Thyroid gland (tissue), 4 donors: ENCODE results near the gene PRXL2A. TPM values are rescaled to one million over a fixed set of nuclear protein-coding genes. Genes with fewer than 3 reads are reported as not detected.
A peak's percentile ranks its signal among the peaks of the same experiment; 100 is the strongest.
"Not testable (repeated sequence)": the region's sequence is repeated elsewhere in the genome, so short reads cannot be mapped to it uniquely, and the experiment has no call there.

ENCODE experiments used
- DNase-seq, 2 donors: peaks; one replicate each; pipeline ENCODE4 v3.0.0-alpha.2; 2019
- H3K27ac ChIP-seq, 3 donors: fragments of 200-600 bp; sonication (generic); 1 replicate in 2 of 3; 2 replicates in 1 of 3; pipeline ENCODE4 v1.5.1; 2016 to 2019; ENCODE audit warnings: mild to moderate bottlenecking in 1 of 3, moderate library complexity in 1 of 3
- H3K27me3 ChIP-seq: fragments of 200-600 bp; sonication (generic); one replicate; pipeline ENCODE4 v1.5.1; 2019
- H3K36me3 ChIP-seq, 2 donors: fragments of 200-600 bp; sonication (generic); one replicate each; pipeline ENCODE4 v1.5.1; 2016 to 2019
- H3K4me1 ChIP-seq, 2 donors: fragments of 200-600 bp; sonication (generic); one replicate each; pipeline ENCODE4 v1.5.1; 2017 to 2019
- H3K4me3 ChIP-seq, 3 donors: fragments of 200-600 bp; sonication (generic); replicated peaks in 1 of 3; 1 replicate in 2 of 3; 2 replicates in 1 of 3; pipeline ENCODE4 v1.5.1; 2016; ENCODE audit warnings: mild to moderate bottlenecking in 1 of 3
- H3K9me3 ChIP-seq: fragments of 200-600 bp; sonication (generic); one replicate; pipeline ENCODE4 v1.5.1; 2017
- POLR2A ChIP-seq, 2 donors: fragments of 450-650 bp; IDR thresholded peaks; one replicate each; pipeline ENCODE4 v1.6.1; 2017; ENCODE audit warnings: antibody characterized with exemption in 2 of 2, mild to moderate bottlenecking in 2 of 2, moderate library complexity in 1 of 2
- WGBS, 2 donors: methylation state at CpG; one replicate each; pipeline ENCODE4 v1.1.5; 2017; 5-methylcytosine and 5-hydroxymethylcytosine counted together
- intact Hi-C: fragments of 100-400 bp; cut with DNase I; formaldehyde crosslinking; loops from one replicate; pipeline ENCODE4 v1.15.1; 2023
- total RNA-seq, 4 donors: library from RNA; depleted of rRNA; stranded (reverse); fragments of >200 nt; gene quantifications; one replicate each; pipeline ENCODE4 v1.2.3, GENCODE V29; 2016
- TF ChIP-seq, protein P1 (sequence below), 6 experiments: fragments of 200-600 bp in 3 of 6; fragments of 450-650 bp in 3 of 6; sonication (generic) in 3 of 6; IDR thresholded peaks; one replicate each; pipeline ENCODE4 v1.5.1; 2016 to 2019; ENCODE audit warnings: antibody characterized with exemption in 6 of 6, mild to moderate bottlenecking in 2 of 6, inconsistent platforms in 1 of 6, moderate library complexity in 1 of 6

Gene PRXL2A
- total RNA-seq, 4 donors from 2014 or later = 68.2 to 93.3 (median 79.7) TPM

GRCh38 chr10:80474597-80474910 is 66.2 kb downstream of the PRXL2A start:
- no peaks in the 10 kb centered on the region for H3K36me3 ChIP-seq

GRCh38 chr10:80474941-80475340 is 66.6 kb downstream of the PRXL2A start:
- H3K4me3 ChIP-seq = no peak overlapping the region
- H3K36me3 ChIP-seq = no peaks in the 10 kb centered on the region
- no peak for DNase-seq
- WGBS, 2 donors = 58 to 78% methylated on average over 3 of the region's 3 CpGs
- H3K9me3 ChIP-seq = no peaks in the 10 kb centered on the region
- TF ChIP-seq, protein P1, sequence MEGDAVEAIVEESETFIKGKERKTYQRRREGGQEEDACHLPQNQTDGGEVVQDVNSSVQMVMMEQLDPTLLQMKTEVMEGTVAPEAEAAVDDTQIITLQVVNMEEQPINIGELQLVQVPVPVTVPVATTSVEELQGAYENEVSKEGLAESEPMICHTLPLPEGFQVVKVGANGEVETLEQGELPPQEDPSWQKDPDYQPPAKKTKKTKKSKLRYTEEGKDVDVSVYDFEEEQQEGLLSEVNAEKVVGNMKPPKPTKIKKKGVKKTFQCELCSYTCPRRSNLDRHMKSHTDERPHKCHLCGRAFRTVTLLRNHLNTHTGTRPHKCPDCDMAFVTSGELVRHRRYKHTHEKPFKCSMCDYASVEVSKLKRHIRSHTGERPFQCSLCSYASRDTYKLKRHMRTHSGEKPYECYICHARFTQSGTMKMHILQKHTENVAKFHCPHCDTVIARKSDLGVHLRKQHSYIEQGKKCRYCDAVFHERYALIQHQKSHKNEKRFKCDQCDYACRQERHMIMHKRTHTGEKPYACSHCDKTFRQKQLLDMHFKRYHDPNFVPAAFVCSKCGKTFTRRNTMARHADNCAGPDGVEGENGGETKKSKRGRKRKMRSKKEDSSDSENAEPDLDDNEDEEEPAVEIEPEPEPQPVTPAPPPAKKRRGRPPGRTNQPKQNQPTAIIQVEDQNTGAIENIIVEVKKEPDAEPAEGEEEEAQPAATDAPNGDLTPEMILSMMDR (IDR thresholded peaks at IDR 0.05) = no peak
- no peak for TF ChIP-seq POLR2A (IDR thresholded peaks at IDR 0.05)
- H3K4me1 ChIP-seq = peaks cover 55 to 61% of the 10 kb centered on the region in 2 donors
- intact Hi-C loops = no loop called here
- no peaks in the 10 kb centered on the region for H3K27me3 ChIP-seq
- peak overlapping the region in 2 of 3 donors; percentile 93 to 99 for H3K27ac ChIP-seq

More at GRCh38 chr10:80474597-80474910, 66.2 kb downstream of the PRXL2A start:
- Histone ChIP-seq H3K9me3 (no peaks in the 10 kb centered on the region), H3K4me3 (no peak overlapping the region), H3K4me1 (peaks cover 59 to 65% of the 10 kb centered on the region in 2 donors), H3K27me3 (no peaks in the 10 kb centered on the region), H3K27ac (peak overlapping the region; percentile 66 to 99 (median 93))
- DNase-seq = no peak
- TF ChIP-seq POLR2A (IDR thresholded peaks at IDR 0.05) = no peak
- TF ChIP-seq, protein P1 (IDR thresholded peaks at IDR 0.05) = no peak
- 69 to 72% methylated on average over 2 of the region's 2 CpGs for WGBS, 2 donors
- intact Hi-C loops = no loop called here

DNA sequence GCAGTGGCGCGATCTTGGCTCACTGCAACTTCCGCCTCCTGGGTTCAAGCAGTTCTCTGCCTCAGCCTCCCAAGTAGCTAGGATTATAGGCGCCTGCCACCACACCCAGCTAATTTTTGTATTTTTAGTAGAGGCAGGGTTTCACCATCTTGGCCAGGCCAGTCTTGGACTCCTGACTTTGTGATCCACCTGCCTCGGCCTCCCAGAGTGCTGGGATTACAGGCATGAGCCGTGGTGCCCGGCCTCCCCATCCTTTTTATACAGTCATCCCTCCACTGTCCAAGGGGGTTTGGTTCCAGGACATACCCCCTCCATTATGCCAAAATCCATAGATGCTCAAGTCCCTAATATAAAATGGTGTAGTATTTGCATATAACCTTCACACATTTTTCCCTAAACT is 67.3 kb downstream of the PRXL2A start:
- H3K9me3 ChIP-seq, DNase-seq, intact Hi-C loops, H3K27me3 ChIP-seq, H3K36me3 ChIP-seq, H3K4me3 ChIP-seq: not testable (repeated sequence)
- WGBS, 2 donors = 95 to 98% methylated on average over 7 of the region's 7 CpGs
- Histone ChIP-seq H3K27ac (peak overlapping the region in 2 of 3 donors; percentile 93 to 99), H3K4me1 (peaks cover 48 to 54% of the 10 kb centered on the region in 2 donors)

GRCh38 chr10:80476685-80477084 is 68.3 kb downstream of the PRXL2A start:
- H3K27me3 ChIP-seq = no peaks in the 10 kb centered on the region
- H3K9me3 ChIP-seq = no peaks in the 10 kb centered on the region
- DNase-seq = no peak
- intact Hi-C loops = no loop called here
- H3K36me3 ChIP-seq = no peaks in the 10 kb centered on the region
- H3K27ac ChIP-seq = no peak overlapping the region
- H3K4me1 ChIP-seq = peaks cover 37 to 43% of the 10 kb centered on the region in 2 donors
- TF ChIP-seq, protein P1 (IDR thresholded peaks at IDR 0.05) = no peak
- TF ChIP-seq POLR2A (IDR thresholded peaks at IDR 0.05) = no peak
- H3K4me3 ChIP-seq = no peak overlapping the region
- 87 to 94% methylated on average over 1 of the region's 1 CpG for WGBS, 2 donors

GRCh38 chr10:80477813-80478212 is 69.5 kb downstream of the PRXL2A start:
- 74% methylated on average over 2 of the region's 2 CpGs for WGBS, 2 donors
- no peaks in the 10 kb centered on the region for H3K9me3 ChIP-seq
- intact Hi-C loops = no loop called here
- DNase-seq = no peak
- TF ChIP-seq POLR2A (IDR thresholded peaks at IDR 0.05) = no peak
- TF ChIP-seq, protein P1 (IDR thresholded peaks at IDR 0.05) = no peak
- peaks cover 26 to 36% of the 10 kb centered on the region in 2 donors for H3K4me1 ChIP-seq
- no peak overlapping the region for H3K4me3 ChIP-seq
- no peak overlapping the region for H3K27ac ChIP-seq
- no peaks in the 10 kb centered on the region for H3K36me3 ChIP-seq
- H3K27me3 ChIP-seq = no peaks in the 10 kb centered on the region

- DNase-seq, H3K9me3 ChIP-seq, H3K27ac ChIP-seq, H3K4me3 ChIP-seq, H3K27me3 ChIP-seq, intact Hi-C loops, H3K36me3 ChIP-seq: not testable (repeated sequence)
- H3K4me1 ChIP-seq = peaks cover 21 to 34% of the 10 kb centered on the region in 2 donors
- 94 to 97% methylated on average over 6 of the region's 6 CpGs for WGBS, 2 donors
These were observed 72.0 kb downstream of the PRXL2A start for GRCh38 chr10:80480373-80480772.
